GM10248 (cell line): ENCODE data around the gene PET100.
"Not testable (repeated sequence)": the region's sequence is repeated elsewhere in the genome, so short reads cannot be mapped to it uniquely, and the experiment has no call there.

Source experiments
- CTCF ChIA-PET: fragments of 300-600 bp; sonication (Branson Sonifier 250); formaldehyde crosslinking; extraction: SDS; loops from one replicate; lab custom pipeline; 2021; ENCODE audit warnings: antibody characterized with exemption; lab: Yijun Ruan, JAX
- POLR2A ChIA-PET: fragments of 350-650 bp; sonication (Branson Sonifier 250); formaldehyde crosslinking; extraction: SDS; loops from one replicate; lab custom pipeline; 2020; ENCODE audit warnings: antibody characterized with exemption; lab: Yijun Ruan, JAX
- DNase-seq: peaks from one replicate; pipeline ENCODE4 v3.0.0; 2012; ENCODE audit errors: extremely low spot score
- TF ChIP-seq, protein P1 (sequence below): IDR thresholded peaks from 2 replicates; pipeline ENCODE4 v1.5.1; 2012; ENCODE audit warnings: mild to moderate bottlenecking, low read depth; ENCODE audit errors: extremely low read depth, missing control alignments, control extremely low read depth

Gene PET100

DNA sequence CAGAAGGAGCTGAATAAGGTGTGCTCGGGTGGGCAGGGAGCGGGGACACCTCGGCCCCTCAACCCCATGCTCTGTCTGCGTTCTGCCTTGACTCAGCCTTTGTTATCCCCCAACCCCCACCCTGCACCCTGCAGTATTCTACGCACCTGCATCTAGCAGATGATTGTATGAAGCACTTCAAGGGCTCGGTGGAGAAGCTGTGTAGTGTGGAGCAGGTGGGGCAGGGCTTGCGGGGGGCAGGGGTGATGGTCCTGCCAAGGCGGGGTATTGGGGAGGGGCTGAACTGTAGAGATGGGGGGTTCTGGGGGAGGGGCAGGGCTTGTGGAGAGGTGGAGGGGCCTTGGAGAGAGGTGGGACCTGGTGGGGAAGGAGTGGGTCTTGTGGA, 13.4 kb downstream of the PET100 start:
- DNase-seq = no peak
- ChIA-PET CTCF (interaction anchor here (0.7 to 3.3 kb wide), 2 partner anchors 9 to 16 kb away, joined by 3 to 15 read pairs; no protein-coding TSS in a partner anchor), POLR2A (no interaction called here)
- TF ChIP-seq, protein P1, sequence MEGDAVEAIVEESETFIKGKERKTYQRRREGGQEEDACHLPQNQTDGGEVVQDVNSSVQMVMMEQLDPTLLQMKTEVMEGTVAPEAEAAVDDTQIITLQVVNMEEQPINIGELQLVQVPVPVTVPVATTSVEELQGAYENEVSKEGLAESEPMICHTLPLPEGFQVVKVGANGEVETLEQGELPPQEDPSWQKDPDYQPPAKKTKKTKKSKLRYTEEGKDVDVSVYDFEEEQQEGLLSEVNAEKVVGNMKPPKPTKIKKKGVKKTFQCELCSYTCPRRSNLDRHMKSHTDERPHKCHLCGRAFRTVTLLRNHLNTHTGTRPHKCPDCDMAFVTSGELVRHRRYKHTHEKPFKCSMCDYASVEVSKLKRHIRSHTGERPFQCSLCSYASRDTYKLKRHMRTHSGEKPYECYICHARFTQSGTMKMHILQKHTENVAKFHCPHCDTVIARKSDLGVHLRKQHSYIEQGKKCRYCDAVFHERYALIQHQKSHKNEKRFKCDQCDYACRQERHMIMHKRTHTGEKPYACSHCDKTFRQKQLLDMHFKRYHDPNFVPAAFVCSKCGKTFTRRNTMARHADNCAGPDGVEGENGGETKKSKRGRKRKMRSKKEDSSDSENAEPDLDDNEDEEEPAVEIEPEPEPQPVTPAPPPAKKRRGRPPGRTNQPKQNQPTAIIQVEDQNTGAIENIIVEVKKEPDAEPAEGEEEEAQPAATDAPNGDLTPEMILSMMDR = no peak

DNA sequence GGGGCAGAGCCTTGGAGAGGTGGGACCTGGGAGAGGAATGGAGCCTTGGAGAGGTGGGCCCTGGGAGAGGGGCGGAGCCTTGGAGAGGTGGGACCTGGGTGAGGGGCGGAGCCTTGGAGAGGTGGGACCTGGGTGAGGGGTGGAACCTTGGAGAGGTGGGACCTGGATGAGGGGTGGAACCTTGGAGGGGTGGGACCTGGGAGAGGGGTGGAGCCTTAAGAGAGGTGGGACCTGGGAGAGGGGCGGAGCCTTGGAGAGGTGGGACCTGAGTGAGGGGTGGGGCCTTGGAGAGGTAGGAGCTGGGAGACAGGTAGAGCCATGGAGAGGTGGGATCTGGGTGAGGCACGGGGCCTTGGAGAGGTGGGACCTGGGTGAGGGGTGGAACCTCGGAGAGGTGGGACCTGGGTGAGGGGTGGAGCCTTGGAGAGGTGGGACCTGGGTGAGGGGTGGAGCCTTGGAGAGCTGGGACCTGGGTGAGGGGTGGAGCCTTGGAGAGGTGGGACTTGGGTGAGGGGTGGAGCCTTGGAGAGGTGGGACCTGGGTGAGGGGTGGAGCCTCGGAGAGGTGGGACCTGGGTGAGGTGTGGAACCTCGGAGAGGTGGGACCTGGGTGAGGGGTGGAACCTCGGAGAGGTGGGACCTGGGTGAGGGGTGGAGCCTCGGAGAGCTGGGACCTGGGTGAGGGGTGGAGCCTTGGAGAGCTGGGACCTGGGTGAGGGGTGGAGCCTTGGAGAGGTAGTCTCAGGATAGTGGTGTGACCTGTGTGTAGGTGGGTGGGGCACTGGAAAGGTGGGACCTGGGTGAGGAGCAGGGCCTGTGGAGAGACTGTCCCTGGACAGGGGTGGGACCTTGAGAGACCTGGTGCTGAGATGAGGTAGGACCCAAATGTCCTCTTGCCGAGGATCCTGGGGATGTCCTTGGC, 14.3 kb downstream of the PET100 start:
- DNase-seq, POLR2A ChIA-PET: not testable (repeated sequence)
- CTCF ChIA-PET = interaction anchor here (1.0 to 3.3 kb wide), 3 partner anchors 9 to 156 kb away, joined by 3 to 15 read pairs (median 3); no protein-coding TSS in a partner anchor

DNA sequence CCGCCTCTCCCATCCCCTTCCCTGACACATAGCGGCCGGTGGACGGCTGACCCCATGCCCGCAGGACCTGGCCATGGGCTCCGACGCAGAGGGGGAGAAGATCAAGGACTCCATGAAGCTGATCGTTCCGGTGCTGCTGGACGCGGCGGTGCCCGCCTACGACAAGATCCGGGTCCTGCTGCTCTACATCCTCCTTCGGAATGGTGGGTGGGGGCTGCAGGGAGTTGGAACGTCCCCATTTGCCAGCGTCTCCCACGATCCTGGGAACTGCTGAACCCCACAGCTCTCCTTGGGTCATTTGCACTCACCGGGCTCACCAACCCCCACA, 14.9 kb downstream of the PET100 start:
- CTCF ChIA-PET = interaction anchor here (1.0 to 3.3 kb wide), 3 partner anchors 8 to 156 kb away, joined by 3 to 15 read pairs (median 3); no protein-coding TSS in a partner anchor
- TF ChIP-seq, protein P1 = no peak
- DNase-seq = no peak
- POLR2A ChIA-PET = no interaction called here

DNA sequence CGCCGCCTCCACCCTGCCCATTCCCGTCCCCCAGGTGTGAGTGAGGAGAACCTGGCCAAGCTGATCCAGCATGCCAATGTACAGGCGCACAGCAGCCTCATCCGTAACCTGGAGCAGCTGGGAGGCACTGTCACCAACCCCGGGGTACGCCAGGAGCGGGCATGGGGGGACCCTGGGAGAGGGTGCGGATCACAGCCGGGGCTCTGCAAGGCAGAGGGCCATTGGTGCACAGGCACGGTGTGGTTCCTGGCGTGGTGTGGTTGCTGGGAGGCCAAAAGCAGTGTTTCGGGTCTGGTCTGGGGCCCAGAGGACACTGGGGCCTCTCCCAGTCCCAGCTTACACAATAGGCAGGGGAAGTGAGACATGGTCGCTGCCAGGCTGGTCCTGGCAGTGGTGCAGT, 15.6 kb downstream of the PET100 start:
- ChIA-PET CTCF (interaction anchor here (1.0 kb wide), 1 partner anchor 11 kb away, joined by 3 read pairs; no protein-coding TSS in a partner anchor), POLR2A (interaction anchor here (0.6 kb wide), 1 partner anchor 81 kb away, joined by 4 read pairs; no protein-coding TSS in a partner anchor)
- no peak for DNase-seq
- TF ChIP-seq, protein P1 = no peak

DNA sequence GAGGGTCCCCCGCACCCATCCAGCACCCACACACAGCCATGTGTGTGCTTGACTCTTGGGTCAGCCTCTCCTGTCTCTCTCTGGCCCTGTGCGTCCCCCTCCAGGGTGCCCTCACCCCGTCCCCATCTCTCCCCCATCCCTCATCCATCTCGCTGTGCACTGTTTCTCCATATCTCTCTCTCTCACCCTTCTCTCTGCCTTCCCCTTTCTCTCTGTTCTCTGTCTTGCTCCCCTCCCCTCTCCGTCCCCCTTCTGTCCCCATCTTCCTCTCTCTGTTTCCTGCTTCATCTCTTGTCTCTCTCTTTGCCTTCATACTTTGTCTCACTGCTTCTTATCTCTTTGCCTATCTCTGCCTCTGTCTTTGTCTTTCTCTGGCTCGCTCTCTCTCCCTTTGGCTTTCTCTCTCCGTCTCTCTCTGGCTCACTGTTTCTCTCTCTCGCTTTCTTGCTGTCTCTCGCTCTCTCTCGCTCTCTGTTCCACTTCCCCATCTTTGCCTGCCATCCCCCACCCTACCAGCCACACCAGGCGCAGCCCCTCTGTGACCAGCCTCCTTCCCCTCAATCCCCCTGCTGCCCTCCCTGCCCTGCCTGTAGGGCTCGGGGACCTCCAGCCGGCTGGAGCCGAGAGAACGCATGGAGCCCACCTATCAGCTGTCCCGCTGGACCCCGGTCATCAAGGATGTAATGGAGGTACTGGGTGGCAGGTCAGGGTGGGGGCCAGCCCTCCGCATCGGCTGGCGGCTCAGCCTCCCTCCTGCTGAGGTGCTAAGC, 16.2 kb downstream of the PET100 start:
- no peak for DNase-seq
- POLR2A ChIA-PET = no interaction called here
- TF ChIP-seq, protein P1 = no peak
- CTCF ChIA-PET = no interaction called here

DNA sequence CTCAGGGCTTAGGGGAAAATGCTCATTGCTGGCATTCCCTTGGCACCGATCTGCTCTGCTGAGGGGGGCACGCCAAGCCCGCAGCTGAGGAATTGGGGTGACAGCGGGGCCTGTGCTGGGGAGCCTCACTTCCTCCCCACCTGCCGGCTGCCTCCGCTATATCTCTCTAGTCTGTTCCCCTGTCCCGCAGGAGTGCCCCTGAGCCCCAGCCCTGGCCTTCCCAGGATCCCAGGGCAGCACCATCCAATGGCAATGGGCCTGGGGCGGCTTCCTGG, 16.8 kb downstream of the PET100 start:
- TF ChIP-seq, protein P1 = no peak
- ChIA-PET CTCF (no interaction called here), POLR2A (no interaction called here)
- DNase-seq = no peak
